ENCODE results near the gene CIDEB. TPM values are rescaled to one million over a fixed set of nuclear protein-coding genes. Genes with fewer than 3 reads are reported as not detected.
"Not testable (repeated sequence)": the region's sequence is repeated elsewhere in the genome, so short reads cannot be mapped to it uniquely, and the experiment has no call there.

CIDEB gene
- total RNA-seq: 7.9 TPM

- DNase-seq: no peak
Observed at GRCh38 chr14:24307575-24308341, at the start of gene CIDEB. TSS of gene CIDEB (minus strand) at chr14:24307977. CDS start at chr14:24307858, 119 bp downstream.

GRCh38 chr14:24356208-24356607 is 48.4 kb upstream of the CIDEB start:
- no peak for DNase-seq

- DNase-seq: no peak
Observed at GRCh38 chr14:24355009-24355408, 47.2 kb upstream of the CIDEB start.

GRCh38 chr14:24354482-24354825 is 46.7 kb upstream of the CIDEB start:
- not testable (repeated sequence) for DNase-seq

- no peak for DNase-seq
Observed at GRCh38 chr14:24353559-24354481, 46.0 kb upstream of the CIDEB start.

GRCh38 chr14:24351517-24351916 is 43.7 kb upstream of the CIDEB start:
- no peak for DNase-seq

GRCh38 chr14:24349742-24350141 is 42.0 kb upstream of the CIDEB start:
- no peak for DNase-seq

GRCh38 chr14:24348186-24348585 is 40.4 kb upstream of the CIDEB start:
- DNase-seq: no peak

- DNase-seq: no peak
Observed at GRCh38 chr14:24347134-24347533, 39.4 kb upstream of the CIDEB start.

GRCh38 chr14:24343795-24344660 is 36.3 kb upstream of the CIDEB start:
- DNase-seq: no peak

- no peak for DNase-seq
Observed at GRCh38 chr14:24342889-24343288, 35.1 kb upstream of the CIDEB start.

- no peak for DNase-seq
Observed at GRCh38 chr14:24340606-24341005, 32.8 kb upstream of the CIDEB start.

GRCh38 chr14:24339284-24340151 is 31.7 kb upstream of the CIDEB start, which contains the start of gene RIPK3:
TSS of gene RIPK3 (minus strand) at chr14:24339991. CDS start at chr14:24339826, 165 bp downstream.
- DNase-seq: no peak

GRCh38 chr14:24338843-24339242 is 31.1 kb upstream of the CIDEB start:
- DNase-seq: no peak

- DNase-seq: no peak
Observed at GRCh38 chr14:24337824-24338175, 30.0 kb upstream of the CIDEB start.

GRCh38 chr14:24337144-24337823 is 29.5 kb upstream of the CIDEB start:
- no peak for DNase-seq

GRCh38 chr14:24335461-24336171 is 27.8 kb upstream of the CIDEB start:
- no peak for DNase-seq

GRCh38 chr14:24334431-24335291 is 26.9 kb upstream of the CIDEB start, which contains the start of gene ADCY4:
TSS of gene ADCY4 (minus strand) at chr14:24335071. CDS start at chr14:24334652, 419 bp downstream.
- DNase-seq: no peak
